T-helper 1 cell treated with Interleukin-12 subunit alpha and Interleukin-12 subunit beta and Interleukin-4 antibody, amounts not matched to agents 30 μg/mL and 1 μg/mL, for 36 hours (primary cell): ENCODE results near the gene TYW3.
"Not testable (repeated sequence)": the region's sequence is repeated elsewhere in the genome, so short reads cannot be mapped to it uniquely, and the experiment has no call there.

ENCODE experiments used
- H3K27ac Mint-ChIP-seq: one replicate; pipeline ENCODE4 v1.8.0; 2021; ENCODE audit warnings: mild to moderate bottlenecking, mixed read lengths
- H3K27me3 Mint-ChIP-seq: one replicate; pipeline ENCODE4 v1.8.0; 2021; ENCODE audit warnings: low read depth, mixed read lengths
- H3K36me3 Mint-ChIP-seq: one replicate; pipeline ENCODE4 v1.8.0; 2021; ENCODE audit warnings: low read depth, mixed read lengths
- H3K4me1 Mint-ChIP-seq: one replicate; pipeline ENCODE4 v1.8.0; 2021; ENCODE audit warnings: low read depth, mixed read lengths
- H3K4me3 Mint-ChIP-seq: one replicate; pipeline ENCODE4 v1.8.0; 2021; ENCODE audit warnings: mild to moderate bottlenecking, moderate library complexity, mixed read lengths
- H3K9me3 Mint-ChIP-seq: one replicate; pipeline ENCODE4 v1.8.0; 2021; ENCODE audit warnings: mixed read lengths

Gene TYW3

DNA sequence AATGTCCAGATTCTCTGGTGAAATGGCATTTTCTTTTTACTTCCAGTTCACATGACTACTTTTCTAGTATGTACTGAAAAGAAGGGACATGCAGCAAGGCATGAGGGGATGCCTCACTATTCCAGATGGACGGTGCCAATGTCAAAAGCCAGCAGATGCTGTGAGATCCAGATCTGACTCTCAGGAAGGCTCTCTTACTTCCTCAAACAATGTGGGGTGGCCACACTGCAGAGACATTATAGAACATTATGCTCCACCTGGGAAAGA is 17.8 kb upstream of the TYW3 start:
- Mint-ChIP-seq H3K4me3 (no peak overlapping the region), H3K27me3 (no peaks in the 10 kb centered on the region), H3K4me1 (no peaks in the 10 kb centered on the region), H3K9me3 (no peaks in the 10 kb centered on the region), H3K36me3 (peaks cover 1% of the 10 kb centered on the region), H3K27ac (no peak overlapping the region)

DNA sequence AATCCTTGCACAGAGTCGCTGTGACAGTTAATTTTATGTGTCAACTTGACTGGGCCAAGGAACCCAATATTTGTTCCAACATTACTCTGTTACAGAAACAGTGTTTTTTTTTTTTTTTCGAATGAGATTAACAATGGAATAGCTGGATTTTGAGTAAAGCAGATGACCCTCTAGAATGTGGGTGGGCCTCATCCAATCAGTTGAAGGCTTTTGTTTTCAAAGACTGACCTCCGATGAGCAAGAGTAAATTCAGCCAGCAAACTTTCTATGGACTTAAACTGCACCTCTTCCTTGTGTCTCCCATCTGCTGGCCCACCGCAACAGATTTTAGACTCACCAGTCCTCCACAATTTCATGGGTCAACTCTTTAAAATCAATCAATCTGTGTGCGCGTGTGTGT is 17.1 kb upstream of the TYW3 start:
- no peaks in the 10 kb centered on the region for H3K9me3 Mint-ChIP-seq
- H3K36me3 Mint-ChIP-seq: peaks cover 3% of the 10 kb centered on the region
- no peaks in the 10 kb centered on the region for H3K4me1 Mint-ChIP-seq
- H3K27me3 Mint-ChIP-seq: no peaks in the 10 kb centered on the region
- H3K4me3 Mint-ChIP-seq: no peak overlapping the region
- H3K27ac Mint-ChIP-seq: no peak overlapping the region

DNA sequence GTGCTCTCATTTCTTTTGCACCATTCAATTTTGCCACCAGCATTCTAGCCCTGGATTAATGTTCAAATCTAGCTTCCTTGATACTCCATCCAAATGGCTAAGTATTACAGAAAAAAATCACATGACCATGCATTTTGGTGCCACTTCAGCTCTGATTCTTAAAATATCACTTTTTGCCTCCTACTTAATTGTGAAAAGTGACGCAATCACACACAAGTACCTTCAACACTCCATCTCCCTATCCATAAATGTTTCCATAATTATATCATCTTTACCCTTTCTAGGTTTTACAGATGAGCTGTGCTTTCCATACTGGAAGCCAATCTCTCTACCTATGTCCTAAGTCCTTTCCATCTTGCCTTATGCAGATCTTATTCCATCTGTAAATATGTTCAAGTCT is 16.1 kb upstream of the TYW3 start:
- Mint-ChIP-seq H3K9me3 (no peaks in the 10 kb centered on the region), H3K27ac (no peak overlapping the region), H3K4me3 (no peak overlapping the region), H3K4me1 (no peaks in the 10 kb centered on the region), H3K27me3 (no peaks in the 10 kb centered on the region), H3K36me3 (peaks cover 11% of the 10 kb centered on the region)

DNA sequence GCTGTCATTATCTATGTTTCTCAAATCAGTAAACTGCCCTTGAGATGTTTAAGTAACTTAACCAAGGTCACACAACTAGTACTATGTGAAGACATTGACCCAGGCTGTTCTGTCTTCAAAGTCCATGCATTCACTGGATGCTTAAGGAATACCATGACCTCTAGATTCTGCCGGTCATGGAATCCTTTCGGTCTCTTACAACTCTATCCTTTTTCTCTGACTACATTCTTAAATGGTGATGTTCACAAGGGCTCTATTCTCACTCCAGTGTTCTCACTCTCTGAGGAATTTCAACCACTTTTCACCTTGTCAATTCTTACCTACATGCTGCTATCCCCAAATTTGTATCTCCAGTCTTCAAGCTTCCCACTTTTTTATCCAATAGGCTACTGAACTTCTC is 15.3 kb upstream of the TYW3 start:
- H3K9me3 Mint-ChIP-seq: no peaks in the 10 kb centered on the region
- H3K4me3 Mint-ChIP-seq: no peak overlapping the region
- H3K27me3 Mint-ChIP-seq: no peaks in the 10 kb centered on the region
- H3K27ac Mint-ChIP-seq: no peak overlapping the region
- H3K4me1 Mint-ChIP-seq: no peaks in the 10 kb centered on the region
- H3K36me3 Mint-ChIP-seq: peaks cover 13% of the 10 kb centered on the region

DNA sequence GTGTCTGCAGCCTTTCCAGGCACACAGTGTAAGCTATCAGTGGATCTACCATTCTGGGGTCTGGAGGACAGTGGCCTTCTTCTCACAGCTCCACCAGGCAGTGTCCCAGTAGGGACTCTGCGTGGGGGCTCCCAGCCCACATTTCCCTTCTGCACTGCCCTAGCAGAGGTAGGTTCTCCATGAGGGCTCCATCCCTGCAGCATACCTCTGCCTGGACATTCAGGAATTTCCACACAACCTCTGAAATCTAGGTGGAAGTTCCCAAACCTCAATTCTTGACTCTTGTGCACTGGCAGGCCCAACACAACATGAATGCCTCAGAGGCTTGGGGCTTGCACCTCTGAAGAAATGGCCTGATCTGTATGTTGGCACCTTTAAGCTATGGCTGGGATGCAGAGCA is 6.9 kb upstream of the TYW3 start:
- peaks cover 20% of the 10 kb centered on the region for H3K9me3 Mint-ChIP-seq
- H3K27ac Mint-ChIP-seq: no peak overlapping the region
- H3K4me3 Mint-ChIP-seq: no peak overlapping the region
- H3K27me3 Mint-ChIP-seq: no peaks in the 10 kb centered on the region
- peaks cover 29% of the 10 kb centered on the region for H3K36me3 Mint-ChIP-seq
- peaks cover 8% of the 10 kb centered on the region for H3K4me1 Mint-ChIP-seq

DNA sequence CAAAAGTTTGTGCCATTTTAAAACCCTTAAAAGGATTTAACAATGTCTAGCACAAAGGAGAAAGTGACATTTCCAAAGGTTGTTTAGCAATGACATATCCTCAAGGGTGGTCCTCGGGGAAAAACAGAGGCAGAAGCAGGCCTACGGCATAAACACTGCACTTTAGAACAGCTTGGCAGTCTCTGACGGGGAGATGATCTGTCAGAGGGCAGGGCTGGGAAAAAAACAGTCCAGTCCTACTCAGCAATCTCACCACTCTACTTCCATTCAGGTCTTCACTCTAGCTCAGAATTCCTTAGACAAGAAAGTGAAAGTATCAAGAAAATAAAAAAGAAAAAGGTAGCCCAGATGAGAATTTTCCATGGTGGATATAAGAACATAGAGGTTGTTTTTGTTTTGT is 4.2 kb upstream of the TYW3 start:
- no peak overlapping the region for H3K27ac Mint-ChIP-seq
- no peak overlapping the region for H3K4me3 Mint-ChIP-seq
- no peaks in the 10 kb centered on the region for H3K27me3 Mint-ChIP-seq
- peaks cover 12% of the 10 kb centered on the region for H3K4me1 Mint-ChIP-seq
- peaks cover 20% of the 10 kb centered on the region for H3K9me3 Mint-ChIP-seq
- H3K36me3 Mint-ChIP-seq: peaks cover 19% of the 10 kb centered on the region

DNA sequence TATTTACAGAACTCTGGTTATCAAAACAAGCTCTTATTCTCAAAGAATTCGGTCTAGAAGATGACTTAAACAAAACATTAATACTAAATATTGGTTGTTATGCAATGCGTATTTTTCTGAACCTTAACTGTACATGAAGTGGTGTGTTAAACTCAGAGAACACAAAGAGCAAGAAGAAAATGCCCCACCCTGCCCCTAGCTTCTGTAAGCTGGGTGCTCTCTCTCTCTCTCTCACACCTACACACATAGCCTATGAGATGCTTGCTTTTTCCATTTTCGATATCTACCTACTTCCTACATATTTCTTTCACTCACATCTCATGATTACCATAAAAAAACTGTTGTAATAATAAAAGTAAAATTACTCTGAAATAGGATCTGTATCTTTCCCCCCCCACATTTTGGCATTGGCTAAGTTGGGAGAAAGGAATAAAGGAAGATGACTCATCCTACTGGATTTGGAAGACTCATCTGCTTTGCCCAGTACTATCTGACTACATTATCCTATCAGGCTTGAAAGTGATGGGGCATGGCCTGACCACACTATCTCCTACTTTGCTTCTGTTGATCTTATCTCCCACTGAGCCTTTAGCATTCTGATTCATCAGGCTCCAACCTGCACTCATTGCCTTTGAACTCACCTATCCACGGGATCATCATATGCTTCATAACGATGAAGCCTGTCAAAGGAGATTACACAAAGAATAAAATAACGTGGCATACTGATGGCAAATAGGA is 3.0 kb upstream of the TYW3 start:
- no peak overlapping the region for H3K27ac Mint-ChIP-seq
- peaks cover 15% of the 10 kb centered on the region for H3K36me3 Mint-ChIP-seq
- peaks cover 22% of the 10 kb centered on the region for H3K4me1 Mint-ChIP-seq
- H3K27me3 Mint-ChIP-seq: no peaks in the 10 kb centered on the region
- peaks cover 17% of the 10 kb centered on the region for H3K9me3 Mint-ChIP-seq
- H3K4me3 Mint-ChIP-seq: no peak overlapping the region

DNA sequence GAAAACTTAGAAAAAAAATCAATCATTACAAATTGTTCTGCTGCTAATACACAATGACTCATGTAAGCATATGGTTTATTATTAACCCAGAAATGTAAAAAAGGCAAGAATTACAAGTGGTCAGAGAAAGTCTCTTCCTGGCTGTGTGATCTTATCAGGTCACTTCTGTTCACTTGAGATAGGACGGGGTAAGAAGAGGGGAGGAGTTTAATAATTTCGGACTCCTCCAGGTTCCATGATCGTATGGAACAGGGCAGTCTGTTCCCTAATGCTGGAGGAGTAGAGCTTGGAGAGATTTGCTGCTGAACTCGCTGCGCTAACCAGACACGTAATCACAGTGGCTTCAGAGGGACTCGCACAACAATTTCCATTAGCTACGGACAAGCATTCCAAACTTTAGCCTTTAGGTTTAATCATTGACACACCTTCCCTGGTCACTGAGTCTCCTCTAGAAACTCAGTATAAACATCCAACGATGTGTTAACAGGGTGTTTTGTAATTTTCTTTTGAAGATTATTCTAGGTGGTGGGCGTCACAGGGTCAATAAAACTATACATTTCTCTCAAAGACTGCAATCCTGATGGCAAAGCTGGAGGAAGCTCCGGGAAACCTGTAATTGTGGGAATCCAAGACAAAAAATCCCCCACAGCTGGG is 1.4 kb upstream of the TYW3 start:
- Mint-ChIP-seq H3K36me3 (peaks cover 7% of the 10 kb centered on the region), H3K27me3 (no peaks in the 10 kb centered on the region), H3K4me3 (peak overlapping the region; percentile 72), H3K27ac (no peak overlapping the region), H3K9me3 (peaks cover 6% of the 10 kb centered on the region), H3K4me1 (peaks cover 28% of the 10 kb centered on the region)

DNA sequence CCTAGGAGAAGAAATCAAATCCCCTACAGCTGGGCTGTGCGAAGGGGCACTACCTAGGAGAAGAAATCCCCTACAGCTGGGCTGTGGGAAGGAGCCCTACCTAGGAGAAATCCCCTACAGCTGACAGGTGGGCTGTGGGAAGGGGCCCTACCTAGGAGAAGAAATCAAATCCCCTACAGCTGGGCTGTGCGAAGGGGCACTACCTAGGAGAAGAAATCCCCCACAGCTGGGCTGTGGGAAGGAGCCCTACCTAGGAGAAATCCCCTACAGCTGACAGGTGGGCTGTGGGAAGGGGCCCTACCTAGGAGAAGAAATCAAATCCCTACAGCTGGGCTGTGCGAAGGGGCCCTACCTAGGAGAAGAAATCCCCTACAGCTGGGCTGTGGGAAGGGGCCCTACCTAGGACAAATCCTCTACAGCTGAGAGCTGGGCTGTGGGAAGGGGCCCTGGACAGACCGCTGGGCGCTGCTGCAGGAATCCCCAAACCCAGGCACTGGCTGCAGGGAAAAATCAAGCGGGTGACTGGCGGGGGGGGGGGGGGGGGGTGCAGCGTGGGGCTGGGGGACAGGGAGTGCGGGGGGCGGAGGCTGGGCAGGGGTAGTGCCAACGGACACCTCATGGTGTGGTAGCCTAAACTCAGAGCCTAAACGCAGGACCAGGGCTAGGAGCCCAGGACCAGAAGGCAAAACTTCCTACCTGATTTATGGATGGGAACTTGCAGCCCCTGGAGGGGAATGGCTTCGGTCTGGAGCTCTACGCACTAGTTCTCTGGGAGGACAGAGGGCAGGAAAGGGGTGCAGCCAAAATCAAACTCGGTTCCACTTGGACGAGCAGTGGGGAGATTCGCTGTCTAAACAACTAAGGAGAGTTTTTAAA is 643 bp upstream of the TYW3 start:
- H3K4me3 Mint-ChIP-seq: peak overlapping the region; percentile 99
- H3K9me3 Mint-ChIP-seq, H3K36me3 Mint-ChIP-seq, H3K27me3 Mint-ChIP-seq: not testable (repeated sequence)
- peak overlapping the region; percentile 99 for H3K27ac Mint-ChIP-seq
- H3K4me1 Mint-ChIP-seq: peaks cover 28% of the 10 kb centered on the region

DNA sequence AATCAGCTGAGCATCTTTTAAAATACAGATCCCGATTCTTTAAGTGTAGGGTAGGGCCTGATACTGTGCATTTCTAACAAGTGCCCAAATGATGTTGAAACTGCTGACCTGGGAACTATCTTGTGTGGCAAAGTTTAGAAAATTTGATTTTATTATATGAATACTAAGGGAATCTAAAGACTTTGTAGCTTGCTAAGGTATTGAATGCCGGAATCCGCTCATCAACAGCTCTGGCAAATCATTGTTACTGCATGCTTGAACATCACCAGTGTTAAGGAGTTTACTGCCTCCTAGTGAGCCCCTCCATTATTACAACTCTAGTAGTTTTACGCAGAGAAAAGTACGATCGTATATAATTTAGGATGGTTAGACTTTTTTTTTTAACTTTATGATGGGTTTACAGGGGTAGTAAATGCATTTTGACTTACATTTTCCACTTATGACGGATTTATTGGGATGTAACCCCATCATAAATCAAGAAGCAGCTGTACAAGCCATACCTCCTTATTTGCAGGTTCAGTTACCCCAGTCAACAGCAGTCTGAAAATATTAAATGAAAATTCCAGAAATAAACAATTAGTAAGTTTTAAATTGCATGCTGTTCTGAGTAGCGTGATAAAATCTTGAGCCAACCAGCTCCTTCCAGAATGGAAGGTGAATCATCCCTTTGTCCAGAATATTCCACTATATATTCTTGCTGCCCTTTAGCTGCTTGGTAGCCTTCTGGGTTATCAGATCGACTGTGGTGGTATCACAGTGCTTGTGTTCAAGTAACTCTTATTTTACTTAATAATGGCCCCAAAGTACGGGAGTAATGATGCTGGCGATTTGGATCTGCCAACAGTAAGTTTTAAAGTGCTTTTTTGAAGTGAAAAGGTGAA is 892 bp downstream of the TYW3 start:
- Mint-ChIP-seq H3K36me3 (peaks cover 11% of the 10 kb centered on the region), H3K9me3 (no peaks in the 10 kb centered on the region), H3K4me1 (peaks cover 28% of the 10 kb centered on the region), H3K27ac (peak overlapping the region; percentile 99), H3K4me3 (peak overlapping the region; percentile 99), H3K27me3 (no peaks in the 10 kb centered on the region)

DNA sequence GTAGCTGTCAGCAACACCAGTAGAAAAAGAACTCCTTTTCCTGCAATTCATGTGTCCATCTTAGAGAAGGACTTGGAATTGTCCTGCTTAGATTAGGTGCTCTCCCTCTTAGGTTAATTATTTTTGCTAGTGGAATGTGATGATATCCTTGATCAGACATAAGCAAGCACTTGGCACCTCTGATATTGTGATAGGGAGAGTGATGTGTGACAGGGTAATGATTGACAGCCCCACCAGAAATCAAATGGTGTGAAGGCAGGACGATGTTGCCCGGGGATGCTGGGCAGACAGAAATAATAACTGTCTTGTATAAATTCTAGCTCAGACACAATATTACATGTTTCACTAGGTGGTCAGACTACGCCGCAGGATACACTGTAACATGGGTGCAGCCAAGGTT is 4.4 kb downstream of the TYW3 start:
- peaks cover 38% of the 10 kb centered on the region for H3K36me3 Mint-ChIP-seq

DNA sequence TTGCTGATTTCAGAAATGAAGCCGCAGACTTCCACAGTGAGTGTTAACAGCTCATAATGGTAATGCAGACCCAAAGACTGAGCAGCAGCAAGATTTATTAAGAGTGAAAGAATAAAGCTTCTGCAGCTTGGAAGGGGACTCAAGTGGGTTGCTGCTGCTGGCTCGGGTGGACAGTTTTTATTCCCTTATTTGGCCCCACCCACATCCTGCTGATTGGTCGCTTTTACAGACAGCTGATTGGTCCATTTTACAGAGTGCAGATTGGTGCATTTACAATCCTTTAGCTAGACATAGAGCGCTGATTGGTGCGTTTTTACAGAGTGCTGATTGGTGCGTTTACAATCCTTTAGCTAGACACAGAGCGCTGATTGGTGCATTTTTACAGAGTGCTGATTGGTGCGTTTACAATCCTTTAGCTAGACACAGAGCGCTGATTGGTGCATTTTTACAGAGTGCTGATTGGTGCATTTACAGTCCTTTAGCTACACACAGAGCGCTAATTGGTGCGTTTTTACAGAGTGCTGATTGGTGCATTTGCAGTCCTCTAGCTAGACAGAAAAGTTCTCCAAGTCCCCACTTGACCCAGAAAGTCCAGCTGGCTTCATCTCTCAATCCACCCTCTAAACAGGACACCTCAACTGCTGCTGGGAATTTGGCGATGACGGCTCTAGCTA is 7.5 kb downstream of the TYW3 start:
- not testable (repeated sequence) for H3K27ac Mint-ChIP-seq, H3K4me1 Mint-ChIP-seq, H3K4me3 Mint-ChIP-seq, H3K27me3 Mint-ChIP-seq
- H3K36me3 Mint-ChIP-seq: peaks cover 59% of the 10 kb centered on the region
- peaks cover 25% of the 10 kb centered on the region for H3K9me3 Mint-ChIP-seq

More for the DNA sequence above, 4.4 kb downstream of the TYW3 start:
- H3K27me3 Mint-ChIP-seq: no peaks in the 10 kb centered on the region
- peaks cover 15% of the 10 kb centered on the region for H3K4me1 Mint-ChIP-seq
- H3K9me3 Mint-ChIP-seq: peaks cover 10% of the 10 kb centered on the region
- H3K4me3 Mint-ChIP-seq: no peak overlapping the region
- no peak overlapping the region for H3K27ac Mint-ChIP-seq

DNA sequence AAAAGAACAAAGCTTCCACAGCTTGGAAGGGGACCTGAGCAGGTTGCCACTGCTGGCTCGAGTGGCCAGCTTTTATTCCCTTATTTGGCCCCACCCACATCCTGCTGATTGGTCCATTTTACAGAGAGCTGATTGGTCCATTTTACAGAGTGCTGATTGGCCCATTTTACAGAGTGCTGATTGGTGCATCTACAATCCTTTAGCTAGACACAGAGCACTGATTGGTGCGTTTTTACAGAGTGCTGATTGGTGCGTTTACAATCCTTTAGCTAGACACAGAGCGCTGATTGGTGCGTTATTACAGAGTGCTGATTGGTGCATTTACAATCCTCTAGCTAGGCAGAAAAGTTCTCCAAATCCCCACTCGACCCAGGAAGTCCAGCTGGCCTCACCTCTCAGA is 12.3 kb downstream of the TYW3 start:
- peaks cover 21% of the 10 kb centered on the region for H3K9me3 Mint-ChIP-seq
- not testable (repeated sequence) for H3K4me1 Mint-ChIP-seq, H3K4me3 Mint-ChIP-seq

DNA sequence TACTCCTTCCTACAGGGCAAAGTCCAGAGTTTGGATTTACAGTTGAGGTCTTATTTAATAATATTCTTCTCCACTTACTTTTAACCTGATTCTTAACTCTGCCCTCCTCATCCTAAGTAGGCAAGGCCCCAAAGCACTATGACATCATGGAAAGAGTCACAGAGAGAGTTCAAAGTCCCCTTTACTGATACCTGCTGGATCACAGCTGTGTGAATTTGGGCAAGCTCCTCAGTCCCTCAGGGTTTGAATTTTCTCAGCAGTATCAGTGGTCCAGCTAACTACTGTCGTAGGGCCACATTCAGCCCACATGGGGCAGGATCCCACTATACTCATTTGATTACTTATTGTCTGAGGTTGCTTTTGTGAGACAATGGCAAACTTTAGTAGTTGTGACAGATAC is 16.0 kb downstream of the TYW3 start:
- H3K4me1 Mint-ChIP-seq: no peaks in the 10 kb centered on the region
- H3K27me3 Mint-ChIP-seq: no peaks in the 10 kb centered on the region
- H3K4me3 Mint-ChIP-seq: no peak overlapping the region
- H3K27ac Mint-ChIP-seq: no peak overlapping the region
- H3K9me3 Mint-ChIP-seq: peaks cover 7% of the 10 kb centered on the region
- H3K36me3 Mint-ChIP-seq: peaks cover 43% of the 10 kb centered on the region

More for the DNA sequence above, 12.3 kb downstream of the TYW3 start:
- H3K27me3 Mint-ChIP-seq, H3K27ac Mint-ChIP-seq: not testable (repeated sequence)
- H3K36me3 Mint-ChIP-seq: peaks cover 53% of the 10 kb centered on the region
